G401.6 (cell line): ENCODE data around the gene CPPED1.
"Not testable (repeated sequence)": the region's sequence is repeated elsewhere in the genome, so short reads cannot be mapped to it uniquely, and the experiment has no call there.

ENCODE experiments used
- FAIRE-seq: peaks from 2 replicates; lab custom pipeline; 2012; peaks lifted over from hg19 to GRCh38; lab: Jason Lieb, UNC

The CPPED1 gene

DNA sequence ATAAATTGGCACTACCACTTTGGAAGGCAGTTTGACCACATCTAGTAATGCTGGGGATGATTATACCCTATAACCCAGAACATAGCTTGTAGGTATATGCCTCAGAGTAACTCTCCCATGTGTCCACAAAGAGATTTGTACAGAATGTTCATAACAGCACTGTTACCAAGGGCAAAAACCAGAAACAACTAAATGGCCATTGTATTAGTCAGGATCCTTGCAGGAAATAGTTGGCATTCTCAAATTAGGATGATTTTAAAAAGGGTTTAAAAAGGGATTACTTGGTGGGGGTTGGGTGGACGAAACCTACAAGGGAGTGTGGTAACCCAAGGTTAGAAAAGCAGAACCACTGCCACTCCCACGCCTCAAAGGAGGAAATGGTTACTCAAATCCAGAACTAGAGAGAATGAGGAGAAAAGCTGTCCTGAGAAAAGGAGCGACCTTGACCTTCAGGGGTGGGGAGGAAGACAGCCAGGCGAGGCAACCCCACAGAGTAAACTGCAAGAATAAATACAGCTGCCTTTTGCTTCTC lies 2.1 kb downstream of the CPPED1 start:
- FAIRE-seq = peak; percentile 91

DNA sequence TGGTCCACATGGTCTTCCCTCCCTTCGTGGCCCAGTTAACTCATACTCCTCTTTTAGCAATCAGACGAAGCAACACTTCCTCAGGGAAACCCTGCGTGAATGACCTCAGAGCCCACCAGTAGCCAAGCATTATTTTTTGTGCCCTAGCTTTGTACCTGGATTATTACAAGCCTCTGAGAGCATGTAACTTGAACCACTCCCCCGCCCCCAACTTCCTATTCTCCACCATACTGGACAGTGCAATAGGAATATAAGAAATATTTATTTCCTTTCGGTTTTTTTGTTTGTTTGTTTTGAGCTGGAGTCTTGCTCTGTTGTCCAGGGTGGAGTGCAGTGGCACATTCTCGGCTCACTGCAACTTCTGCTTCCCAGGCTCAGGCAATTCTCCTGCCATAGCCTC lies 2.9 kb downstream of the CPPED1 start:
- FAIRE-seq = no peak

DNA sequence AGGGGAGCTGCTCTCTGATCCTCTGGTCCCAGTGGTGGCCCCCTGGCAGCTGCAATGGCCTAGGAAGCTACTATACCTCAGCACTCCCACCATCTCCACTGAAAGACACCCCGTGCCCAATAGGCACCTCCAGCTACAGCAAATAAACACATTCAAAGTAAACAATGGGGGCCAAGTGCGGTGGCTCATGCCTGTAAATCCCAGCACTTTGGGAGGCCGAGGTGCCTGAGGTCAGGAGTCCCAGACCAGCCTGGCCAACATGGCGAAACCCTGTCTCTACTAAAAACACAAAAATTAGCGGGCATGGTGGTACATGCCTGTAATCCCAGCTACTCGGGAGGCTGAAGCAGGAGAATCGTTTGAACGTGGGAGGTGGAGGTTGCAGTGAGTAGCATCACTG lies 3.7 kb downstream of the CPPED1 start:
- not testable (repeated sequence) for FAIRE-seq

DNA sequence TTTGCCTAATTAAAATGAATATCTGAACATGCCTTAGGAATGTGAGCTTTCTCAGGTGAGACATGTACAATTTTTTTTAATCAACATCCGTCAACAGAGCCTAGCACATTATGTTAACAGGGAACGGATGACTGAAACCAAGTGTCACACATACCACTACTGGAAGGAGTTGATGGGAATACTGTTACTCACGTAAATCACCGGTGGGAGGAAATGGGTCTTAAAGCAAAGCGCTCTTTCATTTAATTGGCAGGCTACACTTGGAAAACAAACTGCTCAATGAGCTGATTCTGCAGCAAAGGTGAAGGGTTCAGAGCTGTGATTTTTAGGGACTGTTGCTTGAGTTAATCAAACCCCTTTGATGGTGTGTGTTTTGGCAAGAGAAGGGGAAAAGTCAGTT lies 4.8 kb downstream of the CPPED1 start:
- FAIRE-seq = peak; percentile 55

DNA sequence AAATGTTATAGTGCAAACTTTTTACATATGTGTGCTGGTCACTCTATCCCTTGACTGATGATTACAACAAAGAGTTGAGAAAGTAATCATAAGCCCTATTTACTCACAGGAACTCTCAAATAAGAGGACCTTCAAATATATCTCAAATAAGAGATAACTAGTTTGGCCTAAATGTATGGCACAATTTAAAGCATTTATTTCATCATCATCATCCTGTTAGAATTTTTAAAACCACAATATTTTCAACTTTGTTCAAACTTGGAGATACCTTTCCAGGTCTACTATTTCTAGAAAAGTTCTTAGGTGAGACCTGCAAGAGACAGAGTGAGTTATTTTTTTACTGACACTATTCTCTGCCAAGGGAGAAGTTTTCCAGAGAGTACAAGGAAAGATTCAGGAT lies 5.5 kb downstream of the CPPED1 start:
- no peak for FAIRE-seq

DNA sequence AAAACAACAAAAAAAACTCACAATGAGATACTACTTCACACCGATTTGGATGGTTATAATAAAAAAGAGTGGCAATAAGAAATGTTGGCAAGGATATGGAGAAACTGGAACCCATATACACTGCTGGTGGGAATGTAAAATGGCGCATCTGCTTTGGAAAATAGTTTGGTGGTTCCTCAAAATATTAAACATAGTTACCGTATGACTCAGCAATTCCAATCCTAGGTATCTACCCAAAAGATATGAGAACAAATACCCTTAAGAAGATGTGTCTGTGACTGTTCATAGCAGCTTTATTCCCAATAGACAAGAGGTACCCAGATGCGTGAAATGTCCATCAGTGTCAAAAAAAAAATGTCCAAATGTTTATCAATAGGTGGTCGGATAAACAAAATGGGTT lies 7.2 kb downstream of the CPPED1 start:
- no peak for FAIRE-seq

DNA sequence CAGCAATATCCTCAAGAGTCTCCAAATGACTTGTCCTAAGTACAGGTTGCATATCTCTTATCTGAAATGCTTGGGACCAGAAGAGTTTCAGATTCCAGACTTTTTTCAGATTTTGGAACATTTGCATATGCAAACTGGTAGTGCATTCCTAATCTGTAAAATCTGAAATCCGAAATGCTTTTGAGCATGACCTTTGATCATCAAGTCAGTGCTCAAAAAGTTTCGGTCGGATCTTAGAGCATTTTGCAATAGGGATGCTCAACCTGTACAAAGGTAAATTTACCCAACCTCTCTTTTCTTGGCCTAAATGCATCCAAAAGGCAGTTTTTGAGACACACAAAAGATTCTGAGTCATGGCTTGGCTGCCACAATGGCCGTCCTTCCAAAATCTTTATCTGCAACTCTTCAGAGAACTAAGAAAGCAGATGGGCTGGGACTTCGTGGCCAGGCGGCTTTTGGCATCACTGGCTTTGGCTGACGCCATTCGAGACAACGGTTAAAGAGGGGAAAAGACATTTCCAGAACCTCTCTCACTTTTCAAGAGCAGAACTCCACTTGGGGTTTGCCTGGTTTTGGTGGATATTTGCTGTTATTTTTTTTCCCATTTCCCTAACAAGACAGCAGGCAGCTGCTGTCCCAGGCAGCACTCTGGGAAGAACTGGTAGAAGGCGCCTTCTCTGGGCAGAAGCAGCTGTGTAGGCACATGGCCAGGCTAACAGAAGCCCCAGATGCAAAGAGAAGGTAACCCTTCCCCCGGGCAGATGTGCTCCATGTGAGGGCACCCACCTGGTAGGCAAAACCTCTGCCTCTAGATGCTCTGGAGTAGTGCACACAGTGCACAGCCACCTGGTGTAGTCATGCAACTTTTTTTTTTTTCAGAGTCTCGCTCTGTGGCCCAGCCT lies 8.9 kb downstream of the CPPED1 start:
- FAIRE-seq = no peak

DNA sequence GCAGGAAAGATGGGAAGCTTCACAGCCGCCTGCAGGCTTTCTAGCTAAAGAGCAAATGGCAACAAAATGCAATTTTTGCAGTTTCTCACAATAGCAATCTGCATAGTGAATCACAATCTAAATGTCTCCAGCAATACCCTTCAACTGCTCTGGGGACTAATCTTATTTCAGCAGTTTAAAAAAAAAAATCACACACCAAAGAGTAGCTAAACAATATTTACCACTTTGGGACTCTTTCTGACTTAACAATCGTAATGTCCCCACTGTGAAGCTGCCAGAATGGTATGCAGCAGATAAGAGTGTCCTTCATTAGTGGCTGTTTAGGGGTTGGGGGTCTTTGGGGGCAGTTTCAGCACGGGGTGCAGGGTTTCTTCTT lies 9.8 kb downstream of the CPPED1 start:
- no peak for FAIRE-seq

DNA sequence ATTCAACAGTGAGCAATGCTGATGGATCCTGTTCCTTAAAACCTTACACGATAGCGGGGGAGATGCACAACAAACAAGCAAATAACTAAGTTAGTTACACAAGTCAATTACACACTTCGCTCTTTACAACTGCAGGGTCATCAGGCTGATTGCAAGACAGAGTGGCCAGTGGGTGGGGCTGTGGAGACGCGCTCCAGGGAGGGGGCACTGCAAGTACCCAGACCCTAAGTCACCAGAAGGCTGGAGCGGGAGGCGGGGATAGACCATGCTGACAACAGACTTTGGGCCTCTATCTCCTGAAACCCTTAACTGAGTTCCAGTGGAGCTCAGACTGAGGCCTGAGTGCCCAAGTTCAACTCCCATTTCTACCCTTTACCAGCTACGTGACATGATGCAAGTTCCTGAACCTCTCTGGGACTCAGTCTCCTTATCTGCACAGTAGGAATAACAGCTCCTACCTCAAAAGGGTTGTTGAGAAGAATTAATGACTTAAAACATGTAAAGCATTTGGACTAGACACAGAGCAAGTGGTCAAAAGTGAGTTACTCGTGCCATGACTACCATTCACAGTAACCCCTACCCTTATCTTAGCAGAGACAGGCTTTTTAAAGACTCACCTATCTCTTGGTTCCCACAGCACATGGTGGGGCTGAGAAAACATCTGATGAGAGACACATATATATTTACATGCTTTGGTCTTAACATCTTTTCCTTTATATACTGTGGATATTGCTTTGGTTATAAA lies 10.4 kb downstream of the CPPED1 start:
- FAIRE-seq = no peak

DNA sequence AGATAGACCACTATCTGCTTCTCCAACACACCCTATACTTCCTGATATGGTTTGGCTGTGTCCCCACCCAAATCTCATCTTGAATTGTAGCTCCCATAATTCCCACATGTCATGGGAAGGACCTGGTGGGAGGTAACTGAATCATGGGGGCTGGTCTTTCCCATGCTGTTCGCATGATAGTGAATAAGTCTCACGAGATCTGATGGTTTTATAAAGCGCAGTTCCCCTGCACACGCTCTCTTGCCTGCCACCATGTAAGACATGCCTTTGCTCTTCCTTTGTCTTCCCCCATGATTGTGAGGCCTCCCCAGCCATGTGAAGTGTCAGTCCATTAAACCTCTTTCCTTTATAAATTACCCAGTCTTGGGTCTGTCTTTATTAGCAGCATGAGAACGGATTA lies 11.2 kb downstream of the CPPED1 start:
- not testable (repeated sequence) for FAIRE-seq

DNA sequence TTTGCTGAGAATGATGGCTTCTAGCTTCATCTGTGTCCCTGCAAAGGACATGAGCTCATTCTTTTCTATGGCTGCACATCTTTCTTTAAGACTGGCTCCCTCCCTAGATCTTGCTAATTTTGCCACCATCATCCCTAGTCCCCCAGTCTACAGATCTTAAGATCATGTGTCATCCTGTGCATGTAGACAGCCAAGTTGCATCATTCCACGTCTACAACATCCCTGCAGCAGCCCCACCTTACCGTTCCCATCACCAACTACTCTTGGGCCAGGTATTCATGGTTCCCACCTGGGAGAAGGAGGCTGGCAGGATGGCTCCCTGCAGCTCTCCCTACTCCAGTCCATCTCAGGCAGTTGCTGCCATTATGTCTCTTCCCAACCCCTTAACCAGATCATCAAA lies 12.3 kb downstream of the CPPED1 start:
- no peak for FAIRE-seq

DNA sequence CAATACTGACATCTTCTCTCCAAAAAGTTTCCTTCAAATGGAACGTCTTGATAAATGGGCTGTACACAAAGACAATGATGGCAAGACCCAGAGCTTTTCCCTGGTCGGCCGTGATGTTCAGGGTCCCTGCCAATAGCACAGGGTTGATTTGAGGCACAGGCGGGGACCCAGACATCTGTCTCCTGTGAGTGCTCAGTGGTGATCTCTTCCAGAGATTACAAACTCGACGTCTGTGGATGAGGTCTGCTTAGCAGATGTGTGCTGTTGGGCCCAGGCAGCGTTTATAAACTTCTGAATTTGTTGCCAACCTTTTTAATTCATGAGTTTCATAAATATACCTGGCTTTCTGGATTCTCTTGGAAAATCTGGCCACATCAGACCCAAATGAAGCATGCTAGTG lies 14.9 kb downstream of the CPPED1 start:
- no peak for FAIRE-seq

DNA sequence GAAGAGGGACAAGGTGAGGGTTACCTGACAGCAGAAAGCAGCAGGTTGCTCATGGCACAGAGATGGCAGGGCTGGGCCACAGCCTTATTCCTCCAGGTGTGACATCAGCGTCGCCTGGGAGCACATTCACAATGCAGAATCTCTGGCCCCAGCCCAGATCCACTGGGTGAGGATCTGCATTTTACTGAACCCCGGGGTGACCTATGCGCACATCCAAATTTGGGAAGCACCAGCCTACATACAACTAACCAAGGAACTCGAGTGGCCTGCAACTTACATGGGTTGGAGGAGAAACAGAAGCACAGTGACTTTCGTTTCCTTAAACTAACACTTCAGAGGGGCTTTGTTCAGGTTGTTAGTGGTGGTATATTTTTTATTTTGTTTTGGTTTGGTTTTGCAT lies 17.6 kb downstream of the CPPED1 start:
- FAIRE-seq = no peak

DNA sequence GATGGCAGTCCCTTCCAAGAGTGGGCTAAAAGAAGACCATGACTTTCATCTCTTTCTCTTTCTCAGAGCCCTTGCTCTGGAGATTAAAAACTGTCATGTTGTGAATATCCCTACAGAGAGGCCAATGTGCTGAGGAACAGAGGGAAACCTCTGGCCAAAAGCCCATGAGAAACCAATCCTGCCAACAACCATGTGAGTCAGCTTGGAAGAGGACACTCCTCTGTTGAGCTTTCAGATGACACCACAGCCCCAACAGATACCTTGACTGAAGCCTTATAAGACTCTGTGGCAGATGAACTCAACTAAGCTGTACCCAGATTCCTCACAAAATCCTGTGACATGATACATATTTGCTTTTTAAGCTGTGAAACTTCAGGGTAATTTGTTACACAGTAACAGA lies 19.6 kb downstream of the CPPED1 start:
- FAIRE-seq = no peak

DNA sequence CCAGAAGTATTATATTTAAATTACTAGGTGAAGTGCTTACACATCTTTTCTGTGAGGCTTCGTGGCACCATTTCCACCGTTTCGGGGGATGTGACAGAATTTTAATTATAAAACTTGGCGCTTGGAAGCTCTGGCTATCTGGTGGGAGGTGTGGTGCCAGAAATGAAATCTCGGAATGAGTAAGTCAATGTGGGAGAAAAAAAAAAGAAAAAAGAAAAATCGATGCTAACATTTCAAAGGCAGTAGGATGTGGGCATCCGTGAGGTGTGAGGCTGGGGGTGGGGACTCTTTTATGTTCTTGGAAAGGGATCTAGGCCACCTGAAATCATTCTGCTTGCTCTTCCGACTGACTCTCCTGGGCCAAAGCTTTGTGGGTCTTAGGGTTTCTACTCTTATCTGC lies 21.9 kb downstream of the CPPED1 start:
- no peak for FAIRE-seq

DNA sequence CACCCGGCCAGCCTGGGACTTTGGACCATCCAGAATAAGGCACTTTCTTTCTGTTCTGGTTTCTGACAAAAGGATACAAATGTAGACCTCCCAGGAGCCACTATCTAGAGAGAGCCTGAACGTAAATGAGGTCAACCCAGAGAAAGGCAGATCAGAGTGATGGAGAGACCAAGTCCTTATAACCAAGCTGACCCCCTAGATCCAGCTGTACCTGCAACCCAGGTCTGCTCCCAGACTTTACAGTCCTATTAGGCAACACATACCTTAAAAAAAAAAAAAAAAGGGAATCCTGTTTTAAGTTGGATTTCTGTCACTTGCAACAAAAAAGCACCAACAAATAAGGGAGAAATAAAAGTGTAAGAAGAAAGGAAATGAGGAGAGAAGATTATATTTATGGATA lies 23.2 kb downstream of the CPPED1 start:
- FAIRE-seq = no peak

DNA sequence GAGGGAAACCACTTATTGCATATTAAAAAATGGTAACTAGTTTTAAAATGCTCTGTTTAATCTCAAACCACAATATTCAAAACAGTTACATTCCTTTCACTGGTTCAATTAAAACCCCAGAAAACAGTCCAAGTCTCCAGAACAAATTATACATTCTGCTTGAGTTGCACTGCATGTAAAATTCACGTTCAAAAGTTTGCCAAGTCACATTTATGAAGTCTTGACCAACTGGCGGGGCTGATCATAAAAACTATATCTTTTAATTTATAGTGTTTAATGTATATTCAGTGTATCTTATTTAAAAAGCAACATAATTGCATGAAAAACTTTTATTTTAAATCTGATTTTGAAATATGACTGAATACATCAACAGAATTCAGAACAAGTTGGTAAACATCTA lies 25.0 kb downstream of the CPPED1 start:
- FAIRE-seq = no peak

DNA sequence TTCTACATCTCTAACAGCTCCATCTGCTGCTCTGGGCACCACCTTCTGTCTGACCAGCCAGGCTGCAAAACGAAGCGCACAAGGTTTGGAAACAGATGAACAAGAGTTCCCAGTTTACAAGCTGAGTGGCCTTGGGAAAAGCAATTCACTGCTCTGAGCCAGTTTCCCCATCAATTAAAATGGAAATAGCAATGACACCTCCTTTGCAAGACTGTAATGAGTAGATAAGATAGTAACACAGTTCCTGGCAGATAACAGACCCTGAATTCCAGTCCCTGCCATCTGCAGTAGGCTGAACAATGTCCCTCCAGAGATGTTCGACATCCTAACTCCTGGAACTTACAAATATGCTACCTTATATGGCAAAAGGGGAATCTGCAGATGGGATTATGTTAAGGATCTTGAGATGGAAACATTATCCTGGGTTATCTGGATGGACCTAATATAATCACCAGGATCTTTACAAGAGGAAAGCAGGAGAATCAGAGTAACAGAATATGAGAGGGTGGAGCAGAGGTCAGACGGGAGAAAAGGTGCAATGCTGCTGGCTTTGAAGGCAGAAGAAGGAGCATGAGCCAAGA lies 27.9 kb downstream of the CPPED1 start:
- FAIRE-seq = no peak

DNA sequence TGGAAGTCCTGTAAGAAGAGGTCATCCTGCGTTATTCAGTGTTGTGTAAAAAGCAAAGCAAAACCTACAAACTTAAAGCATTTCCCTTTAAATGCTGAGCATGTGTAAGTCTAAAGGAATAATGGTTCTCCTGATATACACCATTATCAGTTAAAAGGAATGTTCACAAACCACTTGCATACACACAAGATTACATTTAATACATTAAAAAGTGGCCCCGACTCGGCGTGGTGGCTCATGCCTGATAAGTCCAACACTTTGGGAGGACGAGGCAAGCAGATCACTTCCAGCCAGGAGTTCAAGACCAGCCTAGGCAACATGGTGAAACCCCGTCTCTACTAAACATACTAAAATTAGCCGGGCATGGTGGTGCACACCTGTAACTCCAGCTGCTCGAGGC lies 30.5 kb downstream of the CPPED1 start:
- FAIRE-seq = no peak

DNA sequence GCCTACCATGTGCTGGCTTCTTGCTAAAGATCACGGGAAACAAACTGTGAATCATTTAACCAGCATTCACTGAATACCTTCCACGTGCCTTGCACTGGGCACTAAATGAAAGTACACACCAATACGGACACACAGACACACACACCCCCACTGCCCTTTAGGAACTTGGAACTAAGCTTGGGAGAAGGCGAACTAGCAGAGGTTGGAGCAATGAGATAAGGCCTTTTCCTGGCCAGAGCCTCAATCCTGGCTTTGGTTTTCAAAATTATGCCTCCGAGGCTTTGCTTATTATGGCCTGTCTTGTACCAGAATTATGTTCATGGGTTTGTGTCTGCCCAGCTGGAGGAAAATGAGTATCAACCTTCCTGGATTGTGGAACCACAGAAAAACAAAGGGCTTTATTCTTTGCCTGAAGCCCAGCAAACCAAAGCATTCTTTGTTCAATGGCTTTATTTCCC lies 32.3 kb downstream of the CPPED1 start:
- no peak for FAIRE-seq

DNA sequence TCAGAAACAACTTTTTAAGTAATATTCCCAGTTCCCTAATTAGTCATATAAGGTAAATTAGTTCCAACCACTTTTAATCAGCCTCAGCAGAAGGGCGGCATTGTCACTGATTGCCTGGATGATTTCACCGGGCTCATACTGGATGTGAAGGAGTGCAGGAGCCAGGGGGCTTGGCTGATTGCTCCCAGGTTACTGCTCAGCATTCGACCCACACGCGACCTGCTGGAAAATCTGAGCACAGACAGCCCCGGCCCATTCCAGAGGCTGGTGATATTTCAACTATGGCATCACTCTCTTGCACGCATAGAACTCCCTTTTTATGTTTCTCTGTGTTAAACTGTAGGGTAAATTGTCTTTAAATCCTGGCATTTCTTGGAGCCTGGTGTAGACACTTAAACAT lies 34.2 kb downstream of the CPPED1 start:
- no peak for FAIRE-seq

DNA sequence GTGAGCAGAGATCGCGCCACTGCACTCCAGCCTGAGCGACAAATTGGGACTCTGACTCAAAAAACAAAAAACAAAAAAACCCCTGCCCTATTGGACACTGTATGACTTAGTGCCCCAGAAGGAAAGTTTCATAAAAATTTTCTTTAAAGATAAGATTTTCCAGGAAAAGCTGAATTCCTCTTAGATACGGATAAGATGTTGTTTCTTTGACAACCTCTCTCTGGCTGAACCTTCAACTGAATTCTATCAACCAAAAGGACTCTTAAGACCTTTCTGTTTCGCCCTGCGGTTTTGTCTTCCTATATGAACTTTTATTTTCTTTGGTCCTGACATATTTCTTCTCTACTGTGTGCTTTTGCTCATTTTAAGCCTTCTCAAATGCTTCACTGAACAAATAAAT lies 35.8 kb downstream of the CPPED1 start:
- no peak for FAIRE-seq

DNA sequence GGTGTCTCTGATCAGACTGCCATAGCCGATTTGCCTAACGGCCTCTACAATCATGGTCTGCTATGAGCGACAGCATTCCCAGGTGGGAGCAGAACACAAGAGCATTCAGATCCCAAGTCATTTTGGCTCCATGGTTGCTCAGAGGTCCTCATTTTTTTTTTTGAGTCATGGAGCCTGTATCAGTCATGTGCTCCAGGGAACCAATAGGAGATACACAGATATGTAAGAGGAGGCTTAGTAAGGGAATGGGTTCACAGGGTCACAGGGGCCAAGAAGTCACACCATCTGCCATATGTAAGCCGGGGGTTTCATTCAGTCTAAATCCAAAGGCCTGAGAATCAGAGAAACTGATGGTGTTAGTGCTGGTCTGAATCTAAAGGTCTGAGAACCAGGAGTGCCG lies 36.8 kb downstream of the CPPED1 start:
- FAIRE-seq = no peak
